SW 1271 (cell line): ENCODE results near the gene ID4.
"Not testable (repeated sequence)": the region's sequence is repeated elsewhere in the genome, so short reads cannot be mapped to it uniquely, and the experiment has no call there.

Experiments used
- DNase-seq, 2 experiments: peaks; one replicate each; lab custom pipeline; 2025; lab: John Stamatoyannopoulos, UW

ID4 gene

GRCh38 chr6:19833947-19834346 lies 3.2 kb upstream of the ID4 start:
- DNase-seq, result no peak

- no peak for DNase-seq
Measured at GRCh38 chr6:19834858-19835257, 2.3 kb upstream of the ID4 start.

DNA sequence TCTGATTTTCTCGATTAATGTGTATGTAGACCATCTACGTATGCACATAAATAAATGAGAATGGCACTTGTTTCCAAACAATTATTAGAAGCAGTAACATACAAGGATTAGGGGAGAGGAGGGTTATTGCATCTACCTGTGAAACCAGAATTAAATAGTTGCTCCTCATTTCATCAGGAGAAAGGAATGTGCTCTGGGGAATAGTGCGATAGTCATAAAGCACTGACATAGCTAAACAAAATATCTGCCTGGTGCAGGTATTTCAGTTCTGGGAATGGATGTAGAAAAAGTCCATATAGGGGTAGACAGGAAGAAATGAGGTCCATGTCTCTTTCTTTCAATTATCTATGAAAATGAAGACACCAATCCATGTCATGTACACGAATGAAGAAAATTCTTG lies 1.6 kb upstream of the ID4 start:
- no peak for DNase-seq

DNA sequence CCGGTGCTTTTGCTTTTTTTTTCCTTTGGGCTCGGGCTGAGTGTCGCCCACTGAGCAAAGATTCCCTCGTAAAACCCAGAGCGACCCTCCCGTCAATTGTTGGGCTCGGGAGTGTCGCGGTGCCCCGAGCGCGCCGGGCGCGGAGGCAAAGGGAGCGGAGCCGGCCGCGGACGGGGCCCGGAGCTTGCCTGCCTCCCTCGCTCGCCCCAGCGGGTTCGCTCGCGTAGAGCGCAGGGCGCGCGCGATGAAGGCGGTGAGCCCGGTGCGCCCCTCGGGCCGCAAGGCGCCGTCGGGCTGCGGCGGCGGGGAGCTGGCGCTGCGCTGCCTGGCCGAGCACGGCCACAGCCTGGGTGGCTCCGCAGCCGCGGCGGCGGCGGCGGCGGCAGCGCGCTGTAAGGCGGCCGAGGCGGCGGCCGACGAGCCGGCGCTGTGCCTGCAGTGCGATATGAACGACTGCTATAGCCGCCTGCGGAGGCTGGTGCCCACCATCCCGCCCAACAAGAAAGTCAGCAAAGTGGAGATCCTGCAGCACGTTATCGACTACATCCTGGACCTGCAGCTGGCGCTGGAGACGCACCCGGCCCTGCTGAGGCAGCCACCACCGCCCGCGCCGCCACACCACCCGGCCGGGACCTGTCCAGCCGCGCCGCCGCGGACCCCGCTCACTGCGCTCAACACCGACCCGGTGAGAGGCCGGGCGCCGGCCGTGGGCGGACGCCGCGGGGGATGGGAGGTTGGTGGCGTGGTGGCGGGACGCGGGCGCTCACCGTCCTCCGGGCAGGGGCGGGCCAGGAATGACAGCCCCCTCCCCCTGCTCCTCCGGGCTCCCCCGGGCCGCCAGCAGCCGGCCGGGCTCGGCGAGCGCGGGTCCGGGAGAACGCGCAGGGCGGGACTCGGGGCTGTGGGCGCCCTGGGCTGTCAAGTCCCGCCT lies 606 bp downstream of the ID4 start:
- no peak for DNase-seq

- no peak for DNase-seq
Measured at GRCh38 chr6:19838442-19839236, 1.5 kb downstream of the ID4 start.

DNA sequence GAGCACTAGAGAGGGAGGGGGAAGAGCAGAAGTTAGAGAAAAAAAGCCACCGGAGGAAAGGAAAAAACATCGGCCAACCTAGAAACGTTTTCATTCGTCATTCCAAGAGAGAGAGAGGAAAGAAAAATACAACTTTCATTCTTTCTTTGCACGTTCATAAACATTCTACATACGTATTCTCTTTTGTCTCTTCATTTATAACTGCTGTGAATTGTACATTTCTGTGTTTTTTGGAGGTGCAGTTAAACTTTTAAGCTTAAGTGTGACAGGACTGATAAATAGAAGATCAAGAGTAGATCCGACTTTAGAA lies 2.0 kb downstream of the ID4 start:
- no peak for DNase-seq

- no peak for DNase-seq
Measured at GRCh38 chr6:19839788-19840187, 2.6 kb downstream of the ID4 start.

GRCh38 chr6:19841181-19841580 lies 4.0 kb downstream of the ID4 start:
- no peak for DNase-seq

- no peak for DNase-seq
Measured at GRCh38 chr6:19842030-19842615, 5.0 kb downstream of the ID4 start.

DNA sequence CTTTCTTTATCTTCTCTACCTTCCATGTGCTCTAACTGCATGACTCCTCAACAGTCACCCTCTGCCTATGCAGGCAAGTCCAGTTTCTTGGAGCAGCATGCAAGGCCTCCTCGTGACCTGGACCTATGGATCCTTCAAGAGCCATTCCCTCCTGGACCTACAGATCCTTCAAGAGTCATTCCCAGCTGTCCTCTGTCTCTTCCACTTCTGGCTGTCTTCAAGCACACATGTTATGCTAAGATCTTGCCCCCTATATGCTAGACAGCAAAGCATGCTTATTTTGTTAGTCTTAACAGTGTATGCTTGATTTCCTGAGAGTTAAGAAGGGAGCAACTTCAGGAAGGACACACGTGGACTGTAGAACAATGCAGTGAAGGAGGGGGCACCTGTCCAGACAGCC lies 7.5 kb downstream of the ID4 start:
- DNase-seq, result no peak

- DNase-seq, result no peak
Measured at GRCh38 chr6:19845266-19846041, 8.3 kb downstream of the ID4 start.

- no peak for DNase-seq
Measured at GRCh38 chr6:19848465-19849029, 11.4 kb downstream of the ID4 start.

DNA sequence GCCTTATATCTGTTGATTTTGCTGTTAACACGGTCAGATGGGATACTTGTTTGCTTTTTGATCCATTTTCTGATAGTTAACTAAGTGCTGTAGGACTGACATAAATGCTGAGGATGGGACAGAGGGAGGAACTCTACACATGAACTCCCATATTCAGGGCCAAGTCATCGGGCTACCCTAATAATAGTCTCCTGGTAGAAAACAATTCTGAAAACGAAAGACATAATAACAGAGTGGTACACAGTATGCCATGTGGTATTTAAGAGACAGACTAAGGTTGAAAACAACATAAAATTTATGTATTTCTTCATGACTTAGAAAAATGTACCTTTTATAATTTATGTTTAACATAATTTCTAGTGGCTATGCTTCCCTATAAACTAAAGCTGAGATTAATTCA lies 12.0 kb downstream of the ID4 start:
- no peak for DNase-seq

- no peak for DNase-seq
Measured at GRCh38 chr6:19849755-19850154, 12.6 kb downstream of the ID4 start.

- peak; percentile 29 to 70 for DNase-seq
Measured at GRCh38 chr6:19851241-19852089, 14.3 kb downstream of the ID4 start.

- DNase-seq, result no peak
Measured at GRCh38 chr6:19852090-19852457, 14.9 kb downstream of the ID4 start.

GRCh38 chr6:19852927-19853326 lies 15.8 kb downstream of the ID4 start:
- DNase-seq, result no peak

GRCh38 chr6:19854421-19855015 lies 17.3 kb downstream of the ID4 start:
- DNase-seq, result not testable (repeated sequence)

- DNase-seq, result no peak
Measured at GRCh38 chr6:19855536-19855935, 18.4 kb downstream of the ID4 start.

- DNase-seq, result no peak
Measured at GRCh38 chr6:19857139-19857538, 20.0 kb downstream of the ID4 start.

GRCh38 chr6:19857703-19858102 lies 20.5 kb downstream of the ID4 start:
- no peak for DNase-seq
